NCI-H2029 (cell line): ENCODE data around the gene TBATA.

Experiments used
- DNase-seq: peaks from one replicate; lab custom pipeline; 2025; lab: John Stamatoyannopoulos, UW

Gene TBATA

GRCh38 chr10:70761727-70762350 is 23.3 kb downstream of the TBATA start:
- no peak for DNase-seq

GRCh38 chr10:70761031-70761601 is 24.1 kb downstream of the TBATA start:
- DNase-seq, result no peak

GRCh38 chr10:70760271-70760787 is 24.8 kb downstream of the TBATA start:
- DNase-seq, result no peak

GRCh38 chr10:70759781-70760180 is 25.4 kb downstream of the TBATA start:
- DNase-seq, result no peak

GRCh38 chr10:70758757-70759514 is 26.2 kb downstream of the TBATA start:
- peak; percentile 41 for DNase-seq

- no peak for DNase-seq
Measured at GRCh38 chr10:70757856-70758255, 27.3 kb downstream of the TBATA start.

GRCh38 chr10:70756700-70757360 is 28.3 kb downstream of the TBATA start:
- DNase-seq, result no peak

- no peak for DNase-seq
Measured at GRCh38 chr10:70753841-70754621, 31.1 kb downstream of the TBATA start.

- no peak for DNase-seq
Measured at GRCh38 chr10:70753026-70753663, 32.0 kb downstream of the TBATA start.

GRCh38 chr10:70752571-70752970 is 32.6 kb downstream of the TBATA start:
- DNase-seq, result no peak

- DNase-seq, result no peak
Measured at GRCh38 chr10:70751991-70752390, 33.2 kb downstream of the TBATA start.

GRCh38 chr10:70751356-70751755 is 33.8 kb downstream of the TBATA start:
- DNase-seq, result no peak

- no peak for DNase-seq
Measured at GRCh38 chr10:70750156-70750703, 34.9 kb downstream of the TBATA start.

GRCh38 chr10:70749756-70750155 is 35.4 kb downstream of the TBATA start:
- no peak for DNase-seq

GRCh38 chr10:70748801-70749573 is 36.2 kb downstream of the TBATA start:
- DNase-seq, result no peak

- no peak for DNase-seq
Measured at GRCh38 chr10:70748305-70748704, 36.9 kb downstream of the TBATA start.

GRCh38 chr10:70747192-70747965 is 37.8 kb downstream of the TBATA start:
- DNase-seq, result no peak

GRCh38 chr10:70745555-70745954 is 39.6 kb downstream of the TBATA start:
- DNase-seq, result no peak

GRCh38 chr10:70744617-70745143 is 40.5 kb downstream of the TBATA start:
- no peak for DNase-seq
